Small intestine (tissue), 7 donors: ENCODE data around the gene G0S2. TPM values are rescaled to one million over a fixed set of nuclear protein-coding genes. Genes with fewer than 3 reads are reported as not detected.
A peak's percentile ranks its signal among the peaks of the same experiment; 100 is the strongest.
"Not testable (repeated sequence)": the region's sequence is repeated elsewhere in the genome, so short reads cannot be mapped to it uniquely, and the experiment has no call there.

Experiments used
- DNase-seq, 2 donors: peaks; one replicate each; pipeline versions ENCODE4 v3.0.0 to v3.0.0-alpha.2; 2013
- FAIRE-seq: peaks from 2 replicates; lab custom pipeline; 2012; peaks lifted over from hg19 to GRCh38; lab: Jason Lieb, UNC
- H3K27ac ChIP-seq, 3 donors: one replicate each; pipeline ENCODE4 v1.5.1; 2013; ENCODE audit warnings: low read length in 2 of 3, mild to moderate bottlenecking in 2 of 3, control low read depth in 1 of 3, inconsistent platforms in 1 of 3, low read depth in 1 of 3, moderate library complexity in 1 of 3
- H3K27me3 ChIP-seq, 3 donors: one replicate each; pipeline ENCODE4 v1.6.1; 2013; ENCODE audit warnings: low read length in 3 of 3, inconsistent platforms in 1 of 3; ENCODE audit not compliant: control insufficient read depth in 3 of 3, insufficient read depth in 3 of 3
- H3K36me3 ChIP-seq, 3 donors: one replicate each; pipeline ENCODE4 v1.6.1; 2013; ENCODE audit warnings: low read length in 3 of 3, inconsistent platforms in 1 of 3, low read depth in 1 of 3, mild to moderate bottlenecking in 1 of 3, moderate library complexity in 1 of 3; ENCODE audit not compliant: control insufficient read depth in 3 of 3, insufficient read depth in 2 of 3
- H3K4me1 ChIP-seq, 3 donors: one replicate each; pipeline ENCODE4 v1.6.1; 2013; ENCODE audit warnings: low read length in 2 of 3, inconsistent platforms in 1 of 3, low read depth in 1 of 3, mild to moderate bottlenecking in 1 of 3, moderate library complexity in 1 of 3; ENCODE audit not compliant: control insufficient read depth in 3 of 3, insufficient read depth in 2 of 3
- H3K4me3 ChIP-seq, 3 donors: one replicate each; pipeline ENCODE4 v1.5.1; 2013; ENCODE audit warnings: low read length in 3 of 3, control low read depth in 1 of 3, inconsistent platforms in 1 of 3, low read depth in 1 of 3, mild to moderate bottlenecking in 1 of 3, moderate library complexity in 1 of 3
- H3K9me3 ChIP-seq, 2 donors: one replicate each; pipeline ENCODE4 v1.6.1; 2013; ENCODE audit warnings: low read depth in 1 of 2, low read length in 1 of 2; ENCODE audit not compliant: control insufficient read depth in 2 of 2, insufficient read depth in 1 of 2
- WGBS, 3 donors: extraction: QIAGEN DNeasy Blood & Tissue Kit; methylation state at CpG; one replicate each; pipeline ENCODE4 v1.1.7; 2013; 5-methylcytosine and 5-hydroxymethylcytosine counted together
- polyA plus RNA-seq, 4 donors: library from polyadenylated mRNA; stranded (reverse) in 3 of 4; unstranded in 1 of 4; fragments of 200-250 nt in 3 of 4; fragments of 120-200 nt in 1 of 4; gene quantifications; one replicate each; pipeline versions ENCODE4 v1.2.1 to v1.2.3, GENCODE V29; 2013
- donor health status: healthy with polysubstance abuse.
- donor health status: control.
- donor health status: control.
- donor health status: Bipolar disorder and iron deficiency.
- donor health status: healthy.

G0S2 gene
- polyA plus RNA-seq, 4 donors = 6.9 to 310 (median 75.8) TPM

DNA sequence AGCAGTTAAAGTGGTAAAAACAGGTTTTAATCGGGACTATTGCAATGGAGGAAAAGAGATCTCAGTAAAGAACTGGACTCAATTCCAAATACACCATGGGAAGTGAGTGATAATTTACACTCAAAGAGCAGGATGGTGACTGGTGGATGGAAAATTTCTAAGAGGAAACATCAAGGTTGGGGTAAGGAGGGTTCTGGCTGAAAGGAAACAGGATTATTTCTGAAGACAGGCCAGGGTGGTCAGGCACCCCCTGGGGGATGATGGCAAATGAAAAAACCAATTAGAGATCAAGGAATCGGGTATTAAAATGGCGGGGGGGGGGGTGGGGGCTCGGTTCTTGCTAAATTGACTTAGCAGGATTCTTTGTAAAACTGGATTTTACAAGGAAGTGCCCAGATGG, 17.1 kb downstream of the G0S2 start:
- no peak for FAIRE-seq
- 44 to 61% (median 50%) methylated on average over 3 to 4 of the region's 4 CpGs for WGBS, 3 donors

DNA sequence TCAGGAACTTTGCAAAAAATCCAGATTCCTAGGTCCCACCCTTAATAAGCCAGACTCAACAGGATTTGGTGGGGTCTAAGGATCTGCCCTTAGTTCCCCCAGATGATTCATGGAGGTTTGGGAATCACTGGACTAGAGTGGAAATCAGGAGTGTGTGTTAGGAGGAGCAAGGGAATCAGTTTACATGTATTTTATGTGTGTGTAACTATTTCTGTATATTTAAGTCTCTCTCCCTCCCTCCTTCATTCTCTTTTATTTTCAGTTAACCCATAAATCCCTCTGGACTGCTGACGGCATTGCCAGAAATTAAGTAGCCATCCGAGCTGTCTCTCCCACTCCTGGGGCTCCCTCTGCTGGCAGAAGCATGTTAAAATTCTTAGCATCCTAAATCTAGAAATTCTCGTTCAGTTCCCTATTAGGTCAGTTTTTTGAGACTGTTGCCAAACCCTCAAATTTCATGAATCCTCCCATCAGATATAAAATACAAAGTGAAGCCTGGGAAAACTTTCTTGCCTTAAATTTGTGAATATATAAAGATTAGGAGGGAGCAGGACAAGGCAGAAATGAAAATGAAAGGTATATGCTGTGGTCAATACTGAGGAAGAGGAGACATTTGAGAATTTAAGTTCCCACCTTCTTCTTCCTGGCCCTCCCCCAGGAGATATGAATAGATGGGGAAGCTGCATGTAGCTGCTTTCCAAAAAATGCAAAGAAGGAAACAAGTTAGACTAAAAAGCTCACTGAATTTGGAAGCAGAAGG, 17.7 kb downstream of the G0S2 start:
- WGBS, 3 donors = 0 to 2% (median 2%) methylated on average over 3 of the region's 3 CpGs
- no peak for FAIRE-seq
- Histone ChIP-seq H3K36me3 (no peaks in the 10 kb centered on the region), H3K9me3 (no peaks in the 10 kb centered on the region), H3K4me3 (no peak overlapping the region), H3K27me3 (no peaks in the 10 kb centered on the region), H3K27ac (no peak overlapping the region), H3K4me1 (peaks cover 0 to 3% (median 3%) of the 10 kb centered on the region in 3 donors)
- peak; percentile 80 to 81 for DNase-seq

More for the DNA sequence above, 17.1 kb downstream of the G0S2 start:
- Histone ChIP-seq H3K4me1 (peaks cover 0 to 3% (median 3%) of the 10 kb centered on the region in 3 donors), H3K9me3 (no peaks in the 10 kb centered on the region), H3K36me3 (no peaks in the 10 kb centered on the region), H3K27ac (no peak overlapping the region), H3K4me3 (no peak overlapping the region), H3K27me3 (no peaks in the 10 kb centered on the region)
- DNase-seq = no peak

DNA sequence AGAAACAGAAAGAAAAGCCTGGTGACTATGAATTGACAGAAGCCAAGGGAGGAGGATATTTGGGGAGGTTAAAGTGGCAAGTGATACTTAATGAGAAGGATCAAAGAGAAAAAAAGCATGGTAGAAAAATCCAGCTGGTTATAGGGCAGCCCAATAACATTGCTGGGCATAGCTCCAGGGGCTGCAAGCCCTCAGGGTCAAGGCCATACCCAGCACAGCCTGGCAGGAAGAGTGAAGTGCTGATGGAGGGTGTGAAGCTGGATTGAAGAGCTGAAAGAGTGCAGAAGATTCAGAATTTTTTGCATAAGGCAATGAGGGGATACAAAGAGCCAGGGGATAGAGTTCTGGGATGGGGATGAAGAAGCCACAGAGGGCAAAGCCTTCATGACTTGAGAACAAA, 21.5 kb downstream of the G0S2 start:
- Histone ChIP-seq H3K4me3 (no peak overlapping the region), H3K36me3 (no peaks in the 10 kb centered on the region), H3K27ac (no peak overlapping the region), H3K27me3 (no peaks in the 10 kb centered on the region), H3K4me1 (peaks cover 0 to 3% (median 0%) of the 10 kb centered on the region in 3 donors), H3K9me3 (no peaks in the 10 kb centered on the region)
- DNase-seq (no peak), FAIRE-seq (no peak)

DNA sequence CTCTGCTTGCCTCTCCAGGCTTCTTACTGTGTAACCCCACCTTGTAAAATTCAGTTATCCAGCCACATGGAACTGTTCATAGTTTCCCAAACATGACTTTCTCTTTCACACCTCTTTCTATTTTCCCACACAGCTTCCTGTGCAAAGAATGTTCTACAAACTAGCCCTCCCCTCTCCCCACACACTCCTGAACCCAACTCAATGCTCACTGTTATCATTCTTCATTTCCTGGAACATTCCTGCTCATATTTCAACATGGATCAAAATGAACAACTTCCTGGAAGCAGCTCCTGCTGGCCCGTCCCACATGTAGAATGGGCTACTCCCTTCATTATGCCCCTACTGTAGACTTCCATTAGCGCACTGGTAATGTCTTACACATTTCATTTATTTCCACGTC, 21.9 kb downstream of the G0S2 start:
- Histone ChIP-seq H3K27me3 (no peaks in the 10 kb centered on the region), H3K36me3 (no peaks in the 10 kb centered on the region), H3K4me1 (peaks cover 0 to 3% (median 0%) of the 10 kb centered on the region in 3 donors), H3K4me3 (no peak overlapping the region), H3K27ac (no peak overlapping the region), H3K9me3 (no peaks in the 10 kb centered on the region)
- DNase-seq (peak in 1 of 2 donors; percentile 12), FAIRE-seq (no peak)
- 84 to 93% (median 85%) methylated on average over 3 of the region's 3 CpGs for WGBS, 3 donors

DNA sequence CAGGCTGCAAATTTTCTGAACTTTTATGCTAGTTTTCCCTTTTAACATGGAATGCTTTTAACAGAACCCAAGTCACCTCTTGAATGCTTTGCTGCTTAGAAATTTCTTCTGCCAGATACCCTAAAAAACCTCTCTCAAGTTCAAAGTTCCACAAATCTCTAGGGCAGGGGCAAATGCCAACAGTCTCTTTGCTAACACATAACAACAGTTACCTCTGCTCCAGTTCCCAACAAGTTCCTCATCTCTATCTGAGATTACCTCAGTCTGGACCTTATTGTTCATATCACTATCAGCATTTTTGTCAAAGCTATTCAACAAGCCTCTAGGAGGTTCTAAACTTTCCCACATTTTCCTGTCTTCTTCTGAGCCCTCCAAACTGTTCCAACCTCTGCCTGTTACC, 25.5 kb downstream of the G0S2 start:
- not testable (repeated sequence) for H3K27ac ChIP-seq, H3K36me3 ChIP-seq, H3K9me3 ChIP-seq, H3K4me3 ChIP-seq, FAIRE-seq, H3K4me1 ChIP-seq, H3K27me3 ChIP-seq, DNase-seq

DNA sequence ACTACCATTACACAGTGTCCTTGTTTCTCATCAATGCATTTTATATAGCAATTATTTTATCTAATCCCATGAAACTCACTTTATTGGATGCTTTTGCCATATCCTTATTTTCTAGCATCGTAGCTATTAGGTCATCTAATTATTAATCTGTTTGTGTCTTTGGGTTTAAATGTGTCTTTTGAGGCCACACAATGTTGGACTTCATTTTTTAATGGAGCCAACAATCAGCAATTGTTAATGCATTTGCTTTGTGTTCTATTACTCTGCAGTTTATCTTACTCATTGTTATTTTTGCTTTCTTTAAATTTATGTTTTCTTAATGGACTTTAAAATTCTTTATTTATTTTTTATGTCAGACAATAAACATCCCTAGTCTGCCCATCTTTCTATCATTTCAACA, 27.6 kb downstream of the G0S2 start:
- no peak for FAIRE-seq
- Histone ChIP-seq H3K9me3 (no peaks in the 10 kb centered on the region), H3K4me1 (no peaks in the 10 kb centered on the region), H3K27ac (no peak overlapping the region), H3K27me3 (no peaks in the 10 kb centered on the region), H3K4me3 (no peak overlapping the region), H3K36me3 (no peaks in the 10 kb centered on the region)
- no peak for DNase-seq
- 70 to 81% (median 81%) methylated on average over 1 of the region's 1 CpG for WGBS, 3 donors

DNA sequence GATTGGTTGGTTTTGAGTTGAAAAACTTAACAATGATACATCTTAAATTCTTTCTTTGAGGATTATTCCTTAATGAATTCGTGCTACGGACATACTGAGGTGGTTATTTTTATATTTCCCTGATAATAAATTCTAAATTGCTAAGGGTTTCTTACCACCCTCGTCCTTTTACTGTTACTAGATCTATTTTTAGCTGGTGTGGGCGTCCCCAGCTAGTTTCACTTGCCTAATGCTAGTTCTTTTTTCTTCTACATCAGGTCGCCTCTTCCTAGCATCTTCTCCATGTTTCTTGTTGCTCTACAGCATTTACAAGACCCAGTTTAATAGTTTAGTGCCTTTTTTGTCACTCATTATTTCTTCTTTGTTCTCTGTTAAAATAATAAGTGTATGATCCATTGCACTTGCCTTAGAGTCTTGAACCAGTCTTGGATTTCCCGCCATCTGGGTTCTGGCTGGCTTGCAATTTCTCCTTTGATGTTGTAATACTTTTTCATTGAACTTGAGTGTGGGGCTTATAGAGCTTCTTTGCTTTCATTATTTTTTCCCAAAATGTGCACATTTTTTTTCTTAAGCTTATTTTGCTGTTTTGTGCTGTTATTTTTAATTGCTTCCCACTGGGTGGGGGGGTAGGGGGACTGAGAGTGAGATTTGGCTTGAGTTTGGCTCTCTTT, 28.8 kb downstream of the G0S2 start:
- Histone ChIP-seq H3K27ac (no peak overlapping the region), H3K27me3 (no peaks in the 10 kb centered on the region), H3K4me1 (no peaks in the 10 kb centered on the region), H3K4me3 (no peak overlapping the region), H3K9me3 (no peaks in the 10 kb centered on the region), H3K36me3 (no peaks in the 10 kb centered on the region)
- WGBS, 3 donors = 59 to 84% (median 62%) methylated on average over 6 of the region's 6 CpGs
- DNase-seq (no peak), FAIRE-seq (no peak)

DNA sequence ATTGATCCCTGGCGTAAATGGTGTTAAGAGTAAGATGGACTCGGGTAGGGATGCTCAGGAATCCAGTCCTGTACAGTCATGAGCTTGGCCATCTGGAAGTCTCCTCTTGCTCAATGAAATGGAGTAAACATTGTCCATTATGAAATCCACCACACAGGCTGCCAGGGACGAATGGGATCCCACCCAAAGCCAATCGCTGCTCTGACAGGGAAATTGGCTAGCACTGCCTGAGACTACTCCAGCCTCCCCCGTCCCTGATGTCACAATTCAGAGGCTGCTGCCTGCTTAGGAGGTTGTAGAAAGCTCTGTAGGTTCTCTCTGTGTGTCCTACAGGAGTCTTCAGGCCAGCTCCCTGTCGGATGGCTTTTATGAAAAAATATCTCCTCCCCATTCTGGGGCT, 29.4 kb downstream of the G0S2 start, which contains the start of gene HSD11B1:
Gene HSD11B1 (plus strand): TSS at position 263 of the 400 bp plus-strand sequence. CDS start 97 bp downstream, at position 360.
- no peak for FAIRE-seq
- no peaks in the 10 kb centered on the region for H3K36me3 ChIP-seq

More for the DNA sequence above, 29.4 kb downstream of the G0S2 start, which contains the start of gene HSD11B1:
- no peak for DNase-seq
- Histone ChIP-seq H3K27ac (no peak within 1 kb of the TSS), H3K9me3 (no peaks in the 10 kb centered on the region), H3K4me1 (no peaks in the 10 kb centered on the region), H3K4me3 (no peak within 1 kb of the TSS), H3K27me3 (no peaks in the 10 kb centered on the region)
- 65 to 91% (median 87%) methylated on average over 6 of the region's 6 CpGs for WGBS, 3 donors
